Measurements from ENCODE around the gene OR5V1. TPM values are rescaled to one million over a fixed set of nuclear protein-coding genes. Genes with fewer than 3 reads are reported as not detected.
A peak's percentile ranks its signal among the peaks of the same experiment; 100 is the strongest.

The OR5V1 gene
- total RNA-seq, result not detected in 2 replicates

GRCh38 chr6:29368765-29369164 is at the start of gene OR5V1:
TSS of gene OR5V1 (minus strand) at chr6:29368865. CDS start at chr6:29356195, 12,670 bp downstream.
- TF ChIP-seq CTCF (IDR thresholded peaks at IDR 0.05; ENCODE audit: insufficient read depth, low read length, poor library complexity, severe bottlenecking), result no peak
- Histone ChIP-seq H3K4me3 (ENCODE audit: low read depth, low read length) (no peak within 1 kb of the TSS), H3K27me3 (ENCODE audit: control insufficient read depth, insufficient read depth, low read length) (no peaks in the 10 kb centered on the region), H3K36me3 (ENCODE audit: control insufficient read depth, insufficient read depth, low read length) (no peaks in the 10 kb centered on the region)
- DNase-seq (ENCODE audit: low read depth), result no peak

- Histone ChIP-seq H3K36me3 (ENCODE audit: control insufficient read depth, insufficient read depth, low read length) (no peaks in the 10 kb centered on the region), H3K27me3 (ENCODE audit: control insufficient read depth, insufficient read depth, low read length) (no peaks in the 10 kb centered on the region), H3K4me3 (ENCODE audit: low read depth, low read length) (no peak within 1 kb of the TSS)
- DNase-seq (ENCODE audit: low read depth), result no peak
- peak; percentile 26 for TF ChIP-seq CTCF (IDR thresholded peaks at IDR 0.05; ENCODE audit: insufficient read depth, low read length, poor library complexity, severe bottlenecking)
These were observed 45.9 kb upstream of the OR5V1 start, which contains the start of gene OR12D1 for GRCh38 chr6:29414588-29414987. TSS of gene OR12D1 (plus strand) at chr6:29414928.

- DNase-seq (ENCODE audit: low read depth), result no peak
- TF ChIP-seq CTCF (IDR thresholded peaks at IDR 0.05; ENCODE audit: insufficient read depth, low read length, poor library complexity, severe bottlenecking), result no peak
- Histone ChIP-seq H3K4me3 (ENCODE audit: low read depth, low read length) (no peak overlapping the region), H3K36me3 (ENCODE audit: control insufficient read depth, insufficient read depth, low read length) (no peaks in the 10 kb centered on the region), H3K27me3 (ENCODE audit: control insufficient read depth, insufficient read depth, low read length) (no peaks in the 10 kb centered on the region)
These were observed 35.1 kb upstream of the OR5V1 start for GRCh38 chr6:29403801-29404200.

- no peak for TF ChIP-seq CTCF (IDR thresholded peaks at IDR 0.05; ENCODE audit: insufficient read depth, low read length, poor library complexity, severe bottlenecking)
- no peaks in the 10 kb centered on the region for H3K27me3 ChIP-seq (ENCODE audit: control insufficient read depth, insufficient read depth, low read length)
- DNase-seq (ENCODE audit: low read depth), result no peak
These were observed 30.9 kb upstream of the OR5V1 start for GRCh38 chr6:29399525-29399924.

GRCh38 chr6:29395331-29395730 is 26.7 kb upstream of the OR5V1 start, which contains the start of gene OR12D2:
TSS of gene OR12D2 (plus strand) at chr6:29395631. CDS start at chr6:29396700, 1,069 bp downstream.
- no peak for TF ChIP-seq CTCF (IDR thresholded peaks at IDR 0.05; ENCODE audit: insufficient read depth, low read length, poor library complexity, severe bottlenecking)
- no peak for DNase-seq (ENCODE audit: low read depth)
- no peak within 1 kb of the TSS for H3K4me3 ChIP-seq (ENCODE audit: low read depth, low read length)
- H3K27me3 ChIP-seq (ENCODE audit: control insufficient read depth, insufficient read depth, low read length), result no peaks in the 10 kb centered on the region
- H3K36me3 ChIP-seq (ENCODE audit: control insufficient read depth, insufficient read depth, low read length), result no peaks in the 10 kb centered on the region

More at GRCh38 chr6:29399525-29399924, 30.9 kb upstream of the OR5V1 start:
- H3K4me3 ChIP-seq (ENCODE audit: low read depth, low read length), result no peak overlapping the region
- H3K36me3 ChIP-seq (ENCODE audit: control insufficient read depth, insufficient read depth, low read length), result no peaks in the 10 kb centered on the region

- no peak for DNase-seq (ENCODE audit: low read depth)
- no peaks in the 10 kb centered on the region for H3K27me3 ChIP-seq (ENCODE audit: control insufficient read depth, insufficient read depth, low read length)
These were observed 19.9 kb upstream of the OR5V1 start for GRCh38 chr6:29388533-29388932.

More at GRCh38 chr6:29388533-29388932, 19.9 kb upstream of the OR5V1 start:
- no peak overlapping the region for H3K4me3 ChIP-seq (ENCODE audit: low read depth, low read length)
- TF ChIP-seq CTCF (IDR thresholded peaks at IDR 0.05; ENCODE audit: insufficient read depth, low read length, poor library complexity, severe bottlenecking), result no peak
- no peaks in the 10 kb centered on the region for H3K36me3 ChIP-seq (ENCODE audit: control insufficient read depth, insufficient read depth, low read length)

Measured in kidney epithelial cell (primary cell).